Inflammatory macrophage treated with lipopolysaccharide for 4 hours (primary cell): ENCODE results near the gene ZNF165.
"Not testable (repeated sequence)": the region's sequence is repeated elsewhere in the genome, so short reads cannot be mapped to it uniquely, and the experiment has no call there.

ENCODE experiments used
- DNase-seq: peaks from one replicate; pipeline ENCODE4 v3.0.0-alpha.2; 2020

ZNF165 gene

DNA sequence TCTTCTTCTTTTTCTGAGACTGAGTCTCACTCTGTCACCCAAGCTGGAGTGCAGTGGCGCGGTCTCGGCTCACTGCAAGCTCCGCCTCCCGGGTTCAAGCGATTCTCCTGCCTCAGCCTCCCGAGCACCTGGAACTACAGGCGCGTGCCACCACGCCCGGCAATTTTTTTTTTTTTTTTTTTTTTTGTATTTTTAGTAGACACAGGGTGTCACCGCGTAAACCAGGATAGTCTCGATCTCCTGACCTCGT, at the start of gene ZNF165:
ZNF165 (plus strand) TSS at position 188 of the 250 bp plus-strand sequence. CDS start 4,913 bp downstream, outside the sequence.
- not testable (repeated sequence) for DNase-seq

DNA sequence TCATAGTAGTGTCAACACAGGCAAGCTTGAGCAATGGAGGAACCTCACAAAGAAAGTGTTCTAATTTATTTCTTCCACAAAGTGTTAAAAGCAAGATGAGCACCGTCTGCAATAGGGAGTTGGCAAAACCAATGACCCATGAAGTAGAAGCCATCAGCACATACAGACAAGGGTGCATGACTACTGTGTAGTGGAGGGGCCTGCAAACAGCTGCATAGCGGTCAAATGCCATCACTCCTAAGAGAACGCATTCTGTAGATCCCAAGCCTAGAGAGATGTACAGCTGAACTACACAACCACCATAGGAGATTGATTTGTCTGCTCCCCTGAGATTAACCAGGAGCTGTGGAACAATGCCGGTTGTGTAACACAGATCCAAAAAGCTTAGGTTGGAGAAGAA, 26.8 kb upstream of the ZNF165 start:
- no peak for DNase-seq

DNA sequence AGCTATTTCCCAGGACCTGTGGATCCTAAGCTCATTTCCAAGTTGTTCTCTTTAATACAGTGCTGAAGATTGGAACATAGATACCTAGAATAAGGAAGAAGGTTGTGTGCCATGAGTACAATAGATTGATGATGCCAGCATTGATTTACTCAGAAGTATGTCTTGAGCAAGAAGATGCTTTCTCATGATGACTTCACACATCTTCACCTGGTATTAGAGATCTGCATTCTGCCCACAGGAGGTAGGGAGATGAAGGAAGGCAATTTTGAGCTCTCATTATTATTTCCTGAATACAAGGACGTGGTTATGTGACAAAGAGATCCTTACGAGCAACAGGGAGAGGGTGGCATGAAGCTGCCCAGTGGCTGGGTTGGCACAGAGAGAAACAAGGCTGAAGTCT, 20.0 kb upstream of the ZNF165 start:
- no peak for DNase-seq

DNA sequence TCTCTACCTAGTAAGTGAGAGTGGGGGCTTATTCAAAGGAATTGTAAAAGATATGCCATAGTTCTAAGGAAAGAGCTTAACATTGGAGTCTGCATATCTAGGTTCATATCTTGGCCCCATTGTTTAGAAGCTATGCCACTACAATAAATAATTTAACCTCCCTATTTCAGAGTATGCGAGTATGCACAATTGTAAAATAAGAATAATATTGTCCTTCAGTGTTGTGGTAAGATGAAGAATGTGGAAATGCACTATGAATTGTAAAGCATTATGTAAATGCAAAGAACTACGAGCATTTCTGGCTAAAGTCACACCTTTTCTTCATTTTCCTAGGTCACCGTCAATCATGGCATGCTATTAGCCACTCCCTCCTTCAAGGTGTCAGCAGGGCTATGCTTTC, 16.1 kb upstream of the ZNF165 start:
- no peak for DNase-seq

DNA sequence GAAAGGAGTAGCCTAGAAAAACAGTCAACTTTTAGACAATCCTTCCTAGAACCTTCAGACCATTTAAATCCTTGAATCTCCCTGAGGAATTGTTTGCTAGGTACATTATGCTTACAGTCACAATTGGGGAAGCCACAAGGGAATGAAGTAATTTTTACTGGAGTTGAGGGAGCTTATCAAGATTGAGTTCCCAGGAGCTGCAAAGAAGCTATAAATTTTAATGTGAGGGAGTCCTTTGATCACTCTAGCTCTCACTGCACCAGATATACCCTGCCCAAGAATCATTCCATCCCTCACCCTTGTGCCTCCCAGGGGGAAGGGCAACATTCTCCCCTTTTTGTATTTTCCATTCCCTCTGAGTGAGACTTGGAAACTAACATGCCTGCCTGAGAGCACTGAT, 12.3 kb upstream of the ZNF165 start:
- DNase-seq: no peak

DNA sequence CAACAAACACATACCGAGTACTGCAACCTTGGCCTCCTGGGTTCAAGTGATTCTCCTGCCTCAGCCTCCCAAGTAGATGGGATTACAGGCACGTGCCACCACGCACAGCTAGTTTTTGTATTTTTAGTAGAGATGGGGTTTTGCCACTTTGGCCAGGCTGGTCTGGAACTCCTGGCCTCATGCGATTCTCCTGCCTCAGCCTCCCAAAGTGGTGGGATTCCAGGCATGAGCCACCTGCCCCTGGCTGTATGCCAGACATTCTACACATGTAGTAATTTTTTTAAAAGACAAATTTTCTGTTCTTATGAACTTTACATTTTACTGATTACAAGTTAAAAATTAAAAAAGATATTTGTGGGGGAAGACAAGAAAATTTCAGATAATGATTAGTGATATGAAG, 9.4 kb upstream of the ZNF165 start:
- DNase-seq: not testable (repeated sequence)

DNA sequence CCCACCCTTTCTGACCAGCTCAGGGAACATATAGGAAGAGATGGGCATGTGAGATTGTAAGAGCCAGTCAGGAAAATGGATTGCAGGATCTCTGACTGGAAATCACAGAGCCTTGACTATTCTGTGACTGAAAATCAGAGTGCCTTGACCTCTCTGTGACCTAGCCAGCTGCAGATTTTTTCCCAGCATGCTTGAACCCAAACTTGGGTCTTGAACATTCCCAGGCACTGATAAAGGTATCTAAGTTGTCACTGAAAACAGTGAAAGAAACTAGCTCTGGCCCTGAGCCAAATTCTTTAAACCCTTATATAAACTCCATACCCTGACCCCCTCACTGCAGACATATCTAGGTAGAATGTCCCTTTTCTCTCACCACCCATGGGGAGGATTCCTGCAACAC, 2.3 kb upstream of the ZNF165 start:
- DNase-seq: no peak

DNA sequence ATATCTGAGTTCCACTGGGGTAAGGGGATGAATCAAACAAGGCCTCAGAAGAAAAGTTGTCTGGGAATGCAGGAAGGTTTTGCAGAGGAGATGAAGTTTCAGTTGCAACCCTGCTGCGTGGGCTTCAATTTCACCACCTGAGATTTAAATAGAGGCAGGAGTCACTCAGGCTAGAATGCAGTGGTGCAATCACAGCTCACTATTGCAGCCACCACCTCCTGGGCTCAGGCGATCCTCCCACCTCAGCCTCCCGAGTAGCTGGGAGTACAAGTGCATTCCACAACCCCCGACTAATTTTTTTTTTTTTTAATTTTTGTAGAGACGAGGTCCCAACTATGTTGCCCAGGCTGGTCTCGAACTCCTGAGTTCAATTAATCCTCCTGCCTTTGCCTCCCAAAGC, 1.5 kb upstream of the ZNF165 start:
- DNase-seq: no peak

DNA sequence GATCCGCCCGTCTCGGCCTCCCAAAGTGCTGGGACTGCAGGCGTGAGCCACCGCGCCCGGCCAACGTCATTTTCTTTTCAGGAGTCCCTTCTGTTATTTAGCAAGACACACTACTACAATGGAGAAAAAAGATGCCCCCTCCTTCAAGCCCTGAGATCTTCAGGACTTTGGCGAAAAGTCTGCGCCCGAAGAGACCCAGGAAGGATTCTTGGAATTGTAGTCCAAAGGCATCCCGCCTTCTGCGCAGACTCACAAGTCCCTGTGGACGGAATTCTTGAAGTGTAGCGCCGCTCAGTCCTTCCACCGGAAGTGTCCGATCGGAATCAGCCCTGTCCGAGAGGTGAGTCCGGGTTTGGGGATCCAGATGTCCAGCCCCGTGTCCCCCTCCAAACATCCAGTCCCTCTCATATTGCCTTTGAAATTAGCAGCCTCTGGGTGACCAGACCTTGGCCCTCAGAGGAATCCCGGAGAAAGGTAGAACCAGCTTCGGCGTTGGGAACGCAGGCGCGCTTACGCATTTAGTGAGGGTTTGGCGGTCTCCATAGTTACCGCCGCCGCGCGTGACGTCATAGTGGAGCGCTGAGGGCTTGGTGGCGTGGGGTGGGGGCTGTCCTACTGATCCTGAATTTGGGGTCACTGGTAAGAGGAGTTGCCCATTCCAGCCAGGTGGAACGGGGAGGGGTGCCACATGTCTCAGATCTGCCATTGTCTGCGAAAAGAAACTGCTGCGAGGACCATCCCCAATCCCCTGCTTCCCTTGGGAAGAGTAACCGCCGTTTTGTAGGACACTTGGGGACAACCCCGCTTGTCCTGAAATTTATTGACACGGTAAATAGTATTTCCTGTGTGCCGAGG, 490 bp downstream of the ZNF165 start:
- peak; percentile 95 for DNase-seq

DNA sequence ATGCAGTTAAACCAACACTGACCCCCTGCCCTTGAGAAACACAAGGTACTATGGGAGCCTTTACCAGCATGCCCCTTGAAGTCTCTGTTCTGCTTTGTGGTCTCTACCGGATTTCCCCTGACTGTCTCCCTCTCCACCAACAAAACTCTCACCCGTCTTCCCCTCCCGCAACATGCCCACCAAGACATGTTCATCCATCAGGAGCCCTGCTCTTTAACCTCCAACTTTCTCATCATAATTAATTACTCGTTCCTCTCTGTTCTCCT, 1.1 kb downstream of the ZNF165 start:
- DNase-seq: peak; percentile 6

DNA sequence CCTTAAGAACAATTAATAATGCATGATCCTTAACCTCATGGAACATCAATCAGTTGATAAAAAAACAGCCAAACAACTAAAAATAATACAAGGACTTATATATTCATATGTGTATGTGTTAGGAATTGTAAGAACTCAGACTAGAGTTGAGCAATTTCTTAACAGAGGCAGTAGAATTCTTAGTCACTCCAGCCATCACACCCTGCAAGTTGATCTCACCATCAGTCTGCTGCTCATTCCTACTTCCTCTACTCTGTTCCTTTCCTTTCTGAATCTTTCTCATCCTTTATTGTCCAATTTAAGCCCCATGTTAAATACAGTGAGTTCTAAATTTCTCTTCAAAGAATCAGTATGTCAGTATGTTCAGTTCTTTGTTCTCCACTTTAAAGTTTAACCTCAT, 2.6 kb downstream of the ZNF165 start:
- DNase-seq: no peak

DNA sequence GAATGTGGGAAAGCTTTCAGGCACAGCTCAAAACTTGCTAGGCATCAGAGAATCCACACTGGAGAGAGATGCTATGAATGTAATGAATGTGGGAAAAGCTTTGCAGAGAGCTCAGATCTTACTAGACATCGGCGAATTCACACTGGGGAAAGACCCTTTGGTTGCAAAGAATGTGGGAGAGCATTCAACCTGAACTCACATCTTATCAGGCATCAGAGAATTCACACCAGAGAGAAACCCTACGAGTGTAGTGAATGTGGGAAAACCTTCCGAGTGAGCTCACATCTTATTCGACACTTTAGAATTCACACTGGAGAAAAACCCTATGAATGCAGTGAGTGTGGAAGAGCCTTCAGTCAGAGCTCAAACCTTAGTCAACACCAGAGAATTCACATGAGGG, 8.7 kb downstream of the ZNF165 start:
- no peak for DNase-seq

DNA sequence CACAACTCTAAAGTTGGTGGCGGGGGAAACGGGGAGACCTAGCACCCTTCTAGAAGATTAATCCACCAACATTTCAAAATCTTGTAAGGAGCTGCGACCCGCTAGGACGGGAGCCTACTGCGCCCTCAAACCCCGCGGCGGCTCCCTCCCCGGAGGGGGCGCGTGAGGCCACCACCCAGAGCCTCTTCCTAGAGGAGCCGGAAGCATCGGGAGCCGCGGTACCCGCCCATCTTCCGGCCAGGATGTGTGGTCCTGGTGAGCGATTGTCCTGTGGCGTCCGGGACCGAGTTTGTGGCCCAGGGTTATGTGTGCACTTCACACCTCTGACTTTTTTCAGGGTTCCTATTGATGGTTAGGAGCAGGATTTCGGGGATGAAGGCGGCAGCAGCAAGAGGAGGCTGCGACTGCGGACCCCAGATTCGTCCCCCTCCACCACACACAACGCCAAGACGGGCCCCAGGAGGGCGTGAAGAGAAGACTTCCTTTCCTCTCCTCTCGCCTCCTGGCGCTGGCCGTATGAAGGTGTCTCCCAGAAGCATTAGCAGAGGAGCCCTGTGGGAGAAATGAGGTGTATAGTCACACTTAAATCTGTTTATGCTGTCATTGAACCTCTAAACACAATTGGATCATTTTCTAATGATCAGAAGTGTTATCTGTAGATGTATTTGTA, 10.7 kb downstream of the ZNF165 start:
- DNase-seq: no peak

DNA sequence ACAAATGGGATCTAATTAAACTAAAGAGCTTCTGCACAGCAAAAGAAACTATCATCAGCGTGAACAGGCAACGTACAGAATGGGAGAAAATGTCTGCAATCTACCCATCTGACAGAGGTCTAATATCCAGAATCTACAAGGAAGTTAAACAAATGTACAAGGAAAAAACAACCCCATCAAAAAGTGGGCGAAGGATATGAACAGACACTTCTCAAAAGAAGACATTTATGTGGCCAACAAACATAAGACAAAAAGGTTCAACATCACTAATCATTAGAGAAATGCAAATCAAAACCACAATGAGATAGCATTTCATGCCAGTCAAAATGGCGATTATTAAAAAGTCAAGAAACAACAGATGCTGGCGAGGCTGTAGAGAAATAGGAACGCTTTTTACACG, 21.9 kb downstream of the ZNF165 start:
- DNase-seq: not testable (repeated sequence)

DNA sequence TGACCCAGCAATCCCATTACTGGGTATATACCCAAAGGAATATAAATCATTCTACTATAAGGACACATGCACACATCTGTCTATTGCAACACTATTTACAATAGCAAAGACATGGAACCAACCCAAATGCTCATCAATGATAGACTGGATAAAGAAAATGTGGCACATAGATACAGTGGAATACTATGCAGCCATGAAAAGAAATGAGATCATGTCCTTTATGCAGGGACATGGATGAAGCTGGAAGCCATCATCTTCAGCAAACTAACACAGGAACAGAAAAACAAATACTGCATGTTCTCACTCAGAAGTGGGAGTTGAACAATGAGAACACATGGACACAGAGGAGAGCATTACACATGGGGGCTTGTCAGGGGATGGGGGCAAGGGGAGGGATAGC, 22.3 kb downstream of the ZNF165 start:
- not testable (repeated sequence) for DNase-seq

DNA sequence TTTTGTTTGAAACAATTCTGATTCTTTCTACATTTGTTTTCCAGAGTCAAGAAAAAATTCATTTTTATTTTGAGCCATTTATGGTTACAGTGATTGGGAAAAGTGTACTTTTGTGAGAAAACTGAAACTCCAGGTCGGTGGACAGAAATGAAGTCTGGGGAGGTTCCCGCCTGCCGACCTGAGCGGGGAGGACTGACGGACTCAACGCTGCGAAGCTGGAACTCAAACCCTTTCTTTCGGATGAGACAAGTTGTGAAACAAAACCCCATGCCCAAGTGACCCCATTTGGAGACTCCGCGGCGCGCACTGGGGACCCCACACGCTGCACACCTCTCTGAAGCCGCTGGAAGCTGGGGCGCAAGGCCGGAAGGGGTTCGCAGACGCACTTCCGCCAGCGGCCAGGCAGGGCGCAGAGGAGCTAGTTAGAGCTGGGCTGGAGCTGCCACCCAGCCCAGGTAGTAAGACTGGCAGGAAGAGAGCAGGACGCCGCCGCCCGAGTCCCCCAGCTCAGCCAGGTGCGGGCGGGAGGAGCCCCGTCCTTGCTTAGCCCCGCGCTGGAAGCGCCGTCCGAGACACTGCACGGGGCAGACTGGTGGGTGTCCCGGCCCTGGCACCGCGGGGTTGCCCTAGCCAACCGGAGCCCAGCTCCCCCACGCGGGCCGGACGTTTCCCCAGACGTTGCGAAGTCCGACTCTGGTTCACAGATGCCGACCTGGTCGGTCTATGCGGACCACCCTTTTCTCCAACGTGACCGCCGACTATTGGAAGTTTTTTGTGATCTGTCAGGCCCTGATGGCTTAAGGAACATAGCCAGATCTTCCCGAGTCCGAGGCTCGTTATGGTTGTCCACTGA, 24.2 kb downstream of the ZNF165 start:
- peak; percentile 73 for DNase-seq

DNA sequence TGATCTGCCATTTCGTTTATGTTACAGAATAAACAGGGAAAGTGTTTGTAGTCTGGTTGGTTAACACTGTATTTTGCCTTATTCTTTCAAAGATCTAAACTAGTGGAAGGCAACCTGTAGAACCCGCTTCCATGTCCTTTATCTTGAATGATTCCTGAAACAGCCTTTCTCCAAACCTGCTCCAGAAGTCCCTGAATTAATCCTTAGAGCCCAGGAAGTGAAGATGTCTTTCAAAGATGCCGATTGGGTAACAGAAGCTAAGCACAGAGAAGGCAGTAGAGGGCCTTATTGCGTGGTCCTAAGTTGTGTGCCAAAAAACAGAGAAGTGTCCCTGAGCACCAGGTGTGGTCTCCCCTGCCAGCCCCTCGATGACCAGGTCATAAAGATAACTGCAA, 24.9 kb downstream of the ZNF165 start:
- no peak for DNase-seq

DNA sequence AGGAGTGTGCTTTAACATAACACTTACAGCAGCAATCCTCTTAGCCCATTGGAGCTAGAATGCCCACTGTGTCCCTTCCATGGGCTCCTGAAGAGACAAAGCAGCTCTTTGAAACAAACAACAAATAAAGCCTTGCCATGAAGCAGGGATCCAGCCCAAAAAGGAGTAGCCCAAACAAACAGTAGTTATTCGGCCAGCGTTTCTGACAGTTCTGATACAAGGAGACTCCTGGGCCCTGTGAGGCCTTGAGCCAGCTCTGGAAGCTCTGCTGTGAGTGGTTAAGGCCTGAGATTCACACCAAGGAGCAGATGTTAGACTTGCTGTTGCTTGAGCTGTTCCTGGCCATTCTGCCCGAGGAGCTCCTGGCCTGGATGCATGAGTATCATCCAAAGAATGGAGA, 27.1 kb downstream of the ZNF165 start:
- no peak for DNase-seq

DNA sequence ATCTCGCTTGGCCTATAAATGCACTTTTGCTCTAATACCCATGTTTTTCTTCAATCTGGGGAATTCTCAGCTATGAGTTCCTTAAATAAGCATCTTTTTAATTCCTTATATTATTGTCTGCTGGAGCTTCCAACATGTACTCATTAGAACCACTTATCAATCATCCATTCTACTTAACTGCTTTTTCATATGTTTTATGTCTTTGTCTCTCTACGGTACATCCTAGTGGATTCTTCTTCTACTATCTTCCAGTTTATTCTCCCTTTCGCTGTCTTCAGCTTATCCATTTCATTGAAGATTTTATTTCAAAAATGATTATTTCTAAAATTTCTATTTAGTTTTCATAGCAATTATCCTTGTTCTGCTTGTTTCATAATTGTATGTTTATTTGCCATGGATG, 31.6 kb downstream of the ZNF165 start:
- no peak for DNase-seq

DNA sequence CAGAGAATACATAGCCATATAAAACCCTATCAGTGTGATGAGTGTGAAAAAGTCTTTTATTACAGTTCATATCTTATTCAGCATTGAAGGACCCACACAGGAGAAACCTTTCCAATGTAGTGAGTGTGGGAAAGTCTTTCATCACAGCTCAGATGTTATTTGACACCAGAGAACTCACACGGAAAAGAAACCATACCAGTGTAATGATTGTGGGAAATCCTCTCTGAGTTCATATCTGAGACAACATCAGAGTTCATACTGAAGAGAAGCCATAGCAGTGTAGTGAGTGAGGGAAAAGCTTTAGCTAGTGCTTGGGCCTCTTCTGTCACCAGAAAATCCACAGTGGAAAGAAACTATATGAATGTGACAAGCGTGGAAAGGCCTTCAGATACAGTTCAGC, 35.4 kb downstream of the ZNF165 start:
- DNase-seq: no peak

DNA sequence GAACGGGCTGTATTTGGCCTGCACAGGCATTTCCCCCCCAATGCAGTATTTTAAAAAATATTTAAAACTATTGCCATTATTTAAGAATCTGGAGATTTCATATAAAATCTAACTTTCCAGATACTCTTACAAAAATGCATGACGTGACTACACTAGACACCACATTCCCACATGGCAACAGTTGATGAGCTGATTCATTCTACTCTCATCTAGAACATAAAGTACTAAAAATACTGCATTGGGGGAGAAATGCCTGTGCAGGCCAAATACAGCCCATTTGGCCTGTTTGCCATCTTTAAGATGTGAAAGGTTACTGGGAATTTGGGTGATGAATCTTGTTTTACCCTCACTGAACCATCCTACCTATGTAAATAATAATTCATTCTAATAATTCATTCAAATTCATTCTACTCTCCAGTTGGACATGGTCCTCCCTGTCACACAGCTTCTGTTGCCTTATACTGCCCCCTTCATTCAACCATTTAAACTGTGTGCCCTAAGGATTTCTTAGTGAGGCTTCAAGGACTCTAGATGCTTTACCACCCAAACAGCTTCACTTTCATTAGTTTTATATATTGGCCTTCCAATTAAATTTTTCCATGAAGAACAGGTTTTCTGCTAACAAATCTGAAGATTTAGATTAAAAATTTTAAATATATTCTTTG, 37.1 kb downstream of the ZNF165 start:
- DNase-seq: no peak

DNA sequence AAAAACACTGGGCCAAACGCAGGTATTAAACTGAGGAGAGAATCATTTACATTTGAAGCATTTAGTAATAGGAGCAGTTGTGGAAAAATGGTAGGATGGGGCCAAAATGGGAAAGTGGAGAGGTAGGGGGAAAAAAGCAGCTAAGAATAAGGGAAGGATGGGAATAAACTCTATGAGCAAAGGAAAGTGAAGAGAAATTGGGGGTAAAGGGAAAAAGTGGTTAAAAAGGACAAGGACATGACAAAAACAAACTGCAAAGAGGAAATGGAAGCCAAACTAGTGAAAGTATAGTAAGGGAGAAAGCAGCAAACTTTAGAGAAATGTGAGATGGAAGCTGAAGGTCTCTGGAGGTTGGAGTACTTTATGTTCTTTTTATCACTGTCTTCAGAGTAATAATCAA, 37.8 kb downstream of the ZNF165 start:
- no peak for DNase-seq

DNA sequence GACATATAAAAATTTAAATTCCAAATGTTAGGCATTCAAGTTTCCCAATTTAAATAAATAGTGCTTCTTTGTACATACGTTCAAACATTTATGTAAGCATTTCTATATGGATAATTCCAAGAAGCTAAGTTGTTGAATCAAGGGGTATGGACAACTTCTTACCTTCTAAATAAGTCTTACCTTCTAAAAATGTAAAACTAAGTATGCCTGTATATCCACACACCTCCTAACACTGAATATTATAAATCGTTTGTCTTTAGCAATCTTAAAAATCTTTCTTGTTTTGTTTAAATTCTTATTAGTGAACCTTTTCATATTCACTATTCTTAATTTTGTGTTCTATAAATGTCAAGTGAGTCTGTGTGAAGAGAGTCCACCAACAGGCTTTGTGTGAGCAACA, 41.5 kb downstream of the ZNF165 start:
- DNase-seq: no peak

DNA sequence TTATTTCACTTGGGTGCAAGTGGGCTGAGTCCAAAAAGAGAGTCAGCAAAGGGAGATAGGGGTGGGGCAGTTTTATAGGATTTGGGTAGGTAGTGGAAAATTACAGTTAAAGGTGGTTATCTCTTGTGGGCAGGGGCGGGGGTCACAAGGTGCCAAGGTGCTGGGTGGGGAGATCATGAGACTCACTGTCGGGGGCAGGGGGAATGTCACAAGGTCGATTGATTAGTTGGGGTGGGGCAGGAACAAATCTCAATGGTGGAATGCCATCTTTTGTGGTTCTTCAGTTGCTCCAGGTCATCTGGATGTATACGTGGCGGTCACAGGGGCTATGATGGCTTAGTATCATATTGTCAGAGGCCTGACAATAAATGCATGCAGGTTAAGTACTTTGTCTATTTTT, 41.9 kb downstream of the ZNF165 start:
- not testable (repeated sequence) for DNase-seq
